ENCODE data around the gene TP63. TPM values are rescaled to one million over a fixed set of nuclear protein-coding genes. Genes with fewer than 3 reads are reported as not detected.

TP63 gene
- total and polyA plus RNA-seq, 7 donors: under 0.01 to 0.28 (median 0.15) TPM; not detected in 3

- no peak overlapping the region for H3K4me3 ChIP-seq
- H3K27ac ChIP-seq: no peak overlapping the region
- TF ChIP-seq CTCF (IDR thresholded peaks at IDR 0.05) (no peak), EP300 (IDR thresholded peaks at IDR 0.05) (no peak), POLR2A (IDR thresholded peaks at IDR 0.05) (no peak), POLR2AphosphoS5 (IDR thresholded peaks at IDR 0.05) (no peak)
- H3K9me3 ChIP-seq: no peaks in the 10 kb centered on the region
- WGBS, 2 donors: 94 to 95% methylated on average over 6 of the region's 6 CpGs
- H3K4me1 ChIP-seq: no peaks in the 10 kb centered on the region
- intact Hi-C loops (cut with DNase I): no loop called here
- no peak for DNase-seq
- no peaks in the 10 kb centered on the region for H3K27me3 ChIP-seq
- no peaks in the 10 kb centered on the region for H3K36me3 ChIP-seq
Observed at GRCh38 chr3:189758186-189758585, 127.0 kb downstream of the TP63 start.

GRCh38 chr3:189766416-189766815 is 135.2 kb downstream of the TP63 start:
- H3K27ac ChIP-seq: no peak overlapping the region
- no peaks in the 10 kb centered on the region for H3K27me3 ChIP-seq
- intact Hi-C loops (cut with DNase I): no loop called here
- WGBS, 2 donors: 37 to 66% methylated on average over 2 of the region's 2 CpGs
- H3K9me3 ChIP-seq: no peaks in the 10 kb centered on the region
- no peaks in the 10 kb centered on the region for H3K36me3 ChIP-seq
- no peaks in the 10 kb centered on the region for H3K4me1 ChIP-seq
- no peak for DNase-seq
- TF ChIP-seq POLR2A (IDR thresholded peaks at IDR 0.05): no peak
- TF ChIP-seq EP300 (IDR thresholded peaks at IDR 0.05): no peak
- no peak for TF ChIP-seq POLR2AphosphoS5 (IDR thresholded peaks at IDR 0.05)
- TF ChIP-seq CTCF (IDR thresholded peaks at IDR 0.05): no peak
- H3K4me3 ChIP-seq: no peak overlapping the region

GRCh38 chr3:189771842-189772450 is 140.8 kb downstream of the TP63 start:
- no peak overlapping the region for H3K4me3 ChIP-seq
- WGBS, 2 donors: 87 to 88% methylated on average over 4 of the region's 4 CpGs
- no peak for DNase-seq
- TF ChIP-seq EP300 (IDR thresholded peaks at IDR 0.05): no peak
- TF ChIP-seq POLR2A (IDR thresholded peaks at IDR 0.05): no peak
- TF ChIP-seq POLR2AphosphoS5 (IDR thresholded peaks at IDR 0.05): no peak
- no peak for TF ChIP-seq CTCF (IDR thresholded peaks at IDR 0.05)
- H3K27ac ChIP-seq: no peak overlapping the region
- intact Hi-C loops (cut with DNase I): no loop called here
- no peaks in the 10 kb centered on the region for H3K9me3 ChIP-seq
- H3K36me3 ChIP-seq: no peaks in the 10 kb centered on the region
- no peaks in the 10 kb centered on the region for H3K27me3 ChIP-seq
- H3K4me1 ChIP-seq: no peaks in the 10 kb centered on the region

GRCh38 chr3:189772584-189772983 is 141.4 kb downstream of the TP63 start:
- Histone ChIP-seq H3K27me3 (no peaks in the 10 kb centered on the region), H3K27ac (no peak overlapping the region), H3K4me1 (no peaks in the 10 kb centered on the region), H3K36me3 (no peaks in the 10 kb centered on the region), H3K9me3 (no peaks in the 10 kb centered on the region), H3K4me3 (no peak overlapping the region)
- intact Hi-C loops (cut with DNase I): no loop called here
- TF ChIP-seq CTCF (IDR thresholded peaks at IDR 0.05) (no peak), EP300 (IDR thresholded peaks at IDR 0.05) (no peak), POLR2A (IDR thresholded peaks at IDR 0.05) (no peak), POLR2AphosphoS5 (IDR thresholded peaks at IDR 0.05) (no peak)
- WGBS, 2 donors: 47 to 62% methylated on average over 2 of the region's 2 CpGs
- no peak for DNase-seq

GRCh38 chr3:189773056-189773455 is 141.9 kb downstream of the TP63 start:
- intact Hi-C loops (cut with DNase I): no loop called here
- no peaks in the 10 kb centered on the region for H3K36me3 ChIP-seq
- TF ChIP-seq EP300 (IDR thresholded peaks at IDR 0.05) (no peak), POLR2A (IDR thresholded peaks at IDR 0.05) (no peak), CTCF (IDR thresholded peaks at IDR 0.05) (no peak), POLR2AphosphoS5 (IDR thresholded peaks at IDR 0.05) (no peak)
- H3K9me3 ChIP-seq: no peaks in the 10 kb centered on the region
- WGBS, 2 donors: 38 to 62% methylated on average over 5 of the region's 5 CpGs
- no peak overlapping the region for H3K4me3 ChIP-seq
- no peak overlapping the region for H3K27ac ChIP-seq
- no peak for DNase-seq
- H3K27me3 ChIP-seq: no peaks in the 10 kb centered on the region
- H3K4me1 ChIP-seq: no peaks in the 10 kb centered on the region

All from sigmoid colon (tissue), 7 donors.